ENCODE measurements around the gene ATXN3.
"Not testable (repeated sequence)": the region's sequence is repeated elsewhere in the genome, so short reads cannot be mapped to it uniquely, and the experiment has no call there.

The ATXN3 gene

DNA sequence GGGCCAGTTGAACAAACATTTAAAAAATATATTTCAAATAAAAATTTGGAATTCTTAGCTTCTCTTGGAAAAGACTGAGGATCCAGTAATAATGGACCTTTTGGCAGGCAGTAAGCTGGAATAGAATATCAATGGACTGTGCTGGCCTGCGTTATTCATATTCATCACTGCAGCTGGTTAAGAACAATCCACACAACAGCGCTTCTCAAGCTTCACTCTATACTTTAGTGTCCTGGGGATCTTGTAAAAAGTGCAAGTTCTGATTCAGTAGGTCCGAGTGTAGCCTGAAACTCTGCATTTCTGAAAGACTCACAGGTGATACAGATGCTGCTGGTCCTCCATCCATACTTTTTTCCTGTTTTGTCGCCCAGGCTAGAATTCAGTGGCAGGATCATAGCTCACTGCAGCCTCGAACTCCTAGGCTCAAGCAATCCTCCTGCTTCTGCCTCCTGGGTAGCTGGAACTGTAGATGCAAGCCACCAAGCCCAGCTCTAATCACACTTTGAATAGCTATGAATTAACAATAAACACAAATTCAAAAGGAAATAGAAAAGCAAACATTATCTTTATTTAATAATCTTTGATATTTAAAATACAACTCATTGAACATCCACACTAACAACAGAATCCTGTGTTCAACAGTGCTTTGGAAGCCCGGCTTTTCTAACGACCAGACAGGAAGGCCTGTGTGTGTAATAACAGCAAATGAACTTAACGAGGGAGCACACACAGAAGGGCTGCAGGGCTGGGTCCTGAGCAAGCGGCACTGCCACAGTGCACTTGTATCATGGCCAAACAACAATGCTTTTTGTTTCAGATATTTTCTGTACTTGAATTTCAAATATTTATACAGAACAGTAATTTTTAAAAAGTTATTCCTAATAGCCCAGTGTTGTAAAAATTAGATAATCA is 48.1 kb downstream of the ATXN3 start:
- no peak for DNase-seq

DNA sequence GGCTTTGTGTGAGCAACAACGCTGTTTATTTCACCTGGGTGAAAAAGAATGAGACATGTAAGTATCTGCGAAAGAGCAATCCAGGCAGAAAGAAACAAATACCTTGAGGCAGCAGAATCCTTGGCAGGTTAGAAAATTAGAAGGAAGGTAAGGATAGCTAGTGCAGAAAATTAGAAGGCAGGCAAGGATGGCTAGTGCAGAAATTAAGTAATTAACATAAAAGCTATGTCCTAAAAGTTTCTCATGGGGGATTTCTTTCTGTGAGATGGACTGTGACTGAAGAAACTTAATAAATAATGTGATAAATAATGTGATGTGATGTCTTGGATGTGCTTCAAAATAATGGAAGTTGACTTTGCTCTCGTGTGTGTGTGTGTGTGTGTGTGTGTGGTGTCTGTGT is 56.6 kb downstream of the ATXN3 start:
- DNase-seq: no peak

DNA sequence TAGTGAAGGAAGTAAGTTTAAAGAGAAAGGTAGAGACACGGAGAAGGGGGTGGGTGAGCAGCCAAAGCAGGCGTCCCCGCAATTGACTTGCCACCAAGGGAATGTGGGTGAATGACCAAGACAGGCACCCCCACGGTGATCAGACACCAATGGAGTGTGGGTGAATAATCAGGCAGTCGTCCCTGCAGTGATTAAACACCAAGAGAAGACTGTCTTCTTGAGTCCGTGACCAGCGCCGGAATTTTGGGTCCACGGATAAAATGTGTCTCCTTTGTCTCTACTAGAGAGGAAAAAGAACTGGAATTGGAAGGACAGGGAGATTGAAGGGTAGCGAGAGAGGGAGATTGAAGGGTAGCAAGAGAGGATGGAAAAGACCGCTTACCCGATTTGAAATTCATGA is 57.2 kb downstream of the ATXN3 start:
- not testable (repeated sequence) for DNase-seq

DNA sequence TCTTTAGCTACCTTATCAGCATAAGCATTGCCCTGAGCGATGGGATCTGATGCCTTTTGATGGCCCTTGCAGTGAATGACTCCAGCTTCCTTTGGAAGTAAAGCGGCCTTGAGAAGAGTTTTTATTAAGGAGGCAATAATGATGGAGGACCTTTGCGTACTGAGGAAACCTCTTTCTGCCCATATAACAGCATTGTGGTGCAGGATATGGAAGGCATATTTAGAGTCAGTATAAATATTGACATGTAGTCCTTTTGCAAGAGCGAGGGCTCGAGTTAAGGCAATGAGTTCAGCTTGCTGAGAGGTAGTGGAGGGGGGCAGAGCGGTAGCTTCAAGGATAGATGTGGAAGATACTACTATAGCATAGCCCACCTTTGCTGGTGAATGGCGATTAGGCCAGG is 60.5 kb downstream of the ATXN3 start:
- not testable (repeated sequence) for DNase-seq

DNA sequence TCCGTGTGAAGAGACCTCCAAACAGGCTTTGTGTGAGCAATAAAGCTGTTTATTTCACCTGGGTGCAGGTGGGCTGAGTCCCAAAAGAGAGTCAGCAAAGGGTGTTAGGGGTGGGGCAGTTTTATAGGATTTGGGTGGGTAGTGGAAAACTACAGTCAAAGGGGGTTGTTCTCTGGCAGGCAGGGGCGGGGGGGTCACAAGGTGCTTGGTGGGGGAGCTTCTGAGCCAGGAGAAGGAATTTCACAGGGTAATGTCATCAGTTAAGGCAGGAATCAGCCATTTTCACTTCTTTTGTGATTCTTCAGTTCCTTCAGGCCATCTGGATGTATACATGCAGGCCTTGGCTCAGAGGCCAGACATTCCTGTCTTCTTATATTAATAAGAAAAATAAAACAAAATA is 64.6 kb downstream of the ATXN3 start:
- not testable (repeated sequence) for DNase-seq

DNA sequence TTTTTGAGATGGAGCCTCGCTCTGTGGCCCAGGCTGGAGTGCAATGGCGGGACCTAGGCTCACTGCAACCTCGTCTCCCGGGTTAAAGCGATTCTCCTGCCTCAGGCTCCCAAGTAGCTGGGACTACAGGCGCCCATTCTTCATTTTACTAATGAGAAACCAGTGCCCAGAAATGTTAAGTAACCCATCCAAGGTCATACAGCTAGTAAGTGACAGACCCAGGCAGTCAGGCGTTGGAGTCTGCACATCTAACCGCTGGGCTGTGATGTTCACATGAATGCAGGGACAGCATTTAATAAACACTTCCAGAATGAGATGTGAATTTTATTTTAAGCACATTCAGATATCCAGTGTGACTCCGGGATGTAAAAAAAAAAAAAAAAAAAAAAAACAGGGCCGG is 65.2 kb downstream of the ATXN3 start:
- DNase-seq: no peak

DNA sequence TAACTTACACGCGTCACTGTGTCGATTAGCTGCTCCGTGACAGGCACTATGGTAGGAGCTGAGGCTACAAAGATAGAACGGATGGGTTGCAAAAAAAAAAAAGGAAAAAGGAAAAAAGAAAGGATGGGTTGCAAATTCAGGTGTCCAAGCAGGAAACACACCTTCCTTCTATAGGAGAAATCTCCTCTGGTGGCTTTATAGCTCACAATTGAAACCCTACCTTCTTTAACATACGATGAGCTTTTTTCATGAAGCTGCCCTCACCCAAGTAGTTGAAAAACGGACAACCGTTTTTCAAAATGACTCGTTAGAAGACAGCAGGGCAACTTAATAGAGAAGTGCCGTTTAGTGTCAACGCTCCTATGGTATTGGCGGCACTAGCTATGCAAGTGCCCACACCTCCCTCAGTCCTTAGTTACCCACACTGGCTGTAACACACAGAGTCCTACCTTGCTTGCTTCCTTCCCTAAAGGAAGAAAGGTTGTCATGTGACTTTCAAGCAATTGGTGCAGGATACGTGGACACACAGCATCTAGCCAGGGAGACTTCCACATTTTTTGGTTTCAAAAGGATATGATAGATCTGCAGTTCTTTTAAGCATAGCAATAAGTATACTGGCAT is 65.8 kb downstream of the ATXN3 start:
- DNase-seq: peak; percentile 31

DNA sequence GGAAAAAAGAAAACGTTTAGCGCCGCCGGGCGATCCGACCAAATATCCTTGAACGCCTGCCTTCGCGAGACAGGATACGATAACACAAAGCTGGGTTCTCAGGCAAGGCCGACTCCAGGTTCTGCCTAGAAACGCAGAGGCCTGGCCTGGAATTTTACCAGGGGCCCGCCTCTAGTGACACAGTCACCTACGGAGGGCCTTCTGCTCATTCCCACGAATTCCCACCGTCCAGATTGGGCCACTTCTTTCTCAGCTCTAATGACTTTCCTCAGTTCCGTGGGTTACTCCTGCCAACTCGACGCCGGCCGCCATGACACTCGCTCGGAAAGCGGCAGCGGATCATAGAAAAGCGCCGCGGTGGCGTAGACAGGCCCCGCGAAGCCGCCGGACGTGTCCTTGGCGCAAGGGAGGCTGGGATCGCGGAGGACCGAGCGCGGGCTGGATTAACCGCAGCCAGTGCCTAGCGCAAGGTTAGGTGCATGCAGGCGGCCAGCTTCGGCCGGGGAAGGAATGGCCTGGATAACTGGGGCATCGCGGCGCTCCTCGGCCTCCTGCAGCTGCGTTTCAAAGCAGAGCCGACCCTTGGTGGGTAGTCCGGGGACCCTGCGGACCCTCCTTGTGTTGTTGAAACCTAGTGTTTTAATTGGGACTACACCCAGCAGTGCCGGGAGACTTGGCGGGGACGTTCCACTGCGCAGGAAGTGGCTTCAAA is 66.5 kb downstream of the ATXN3 start, which contains the start of gene TRIP11:
TSS of gene TRIP11 (minus strand) at position 341 of the 712 bp plus-strand sequence. CDS start 374 bp downstream, outside the sequence.
- peak; percentile 87 for DNase-seq

DNA sequence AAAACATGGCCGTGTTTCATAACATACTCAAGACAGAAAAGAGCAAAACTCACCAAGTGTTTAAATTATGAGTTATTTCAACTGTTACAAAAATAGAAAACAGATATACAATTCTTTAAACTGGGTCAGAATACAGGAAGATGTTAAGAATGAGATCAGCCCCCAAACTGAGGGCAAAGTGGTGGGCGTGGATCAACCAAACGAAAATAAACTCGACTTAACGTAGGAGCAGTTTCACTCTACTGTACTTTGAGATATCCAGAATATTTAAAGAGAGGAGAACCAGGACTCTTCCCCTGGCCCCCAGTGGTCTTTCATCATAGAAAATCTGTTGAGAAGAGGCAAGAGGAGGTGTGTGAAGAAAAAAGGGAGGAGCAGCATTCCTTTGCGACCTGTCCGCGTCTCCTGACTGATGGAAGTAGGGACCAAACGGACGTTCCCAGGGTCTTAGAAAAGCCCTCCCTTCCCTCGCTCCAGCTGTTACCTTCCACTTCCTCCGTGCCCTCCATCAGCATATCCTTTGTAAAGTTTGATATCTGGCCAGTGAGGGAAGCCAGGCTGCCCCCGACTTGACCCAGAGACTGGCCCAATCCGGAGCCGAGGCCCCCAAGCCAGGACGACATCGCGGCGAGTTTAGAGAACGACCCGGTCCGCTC is 67.2 kb downstream of the ATXN3 start:
- peak; percentile 81 for DNase-seq

DNA sequence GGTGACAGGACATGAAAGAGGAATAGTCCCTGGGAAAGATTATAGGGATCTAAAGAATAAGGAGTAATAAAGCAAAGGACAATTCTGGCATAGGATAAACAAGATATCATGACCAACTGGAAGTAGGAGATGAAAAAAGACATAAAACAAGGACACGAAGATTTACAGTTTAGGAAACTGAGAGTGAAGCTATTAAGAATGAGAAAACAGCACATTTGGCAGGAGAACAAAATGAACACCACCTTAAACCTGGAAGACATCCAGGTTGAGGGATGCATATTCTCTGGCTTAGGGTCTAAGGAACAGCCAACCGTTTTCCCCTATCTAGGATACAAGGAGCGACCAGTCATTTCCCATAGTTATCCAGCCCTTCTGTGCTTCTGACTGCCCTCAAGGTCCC is 68.4 kb downstream of the ATXN3 start:
- no peak for DNase-seq

DNA sequence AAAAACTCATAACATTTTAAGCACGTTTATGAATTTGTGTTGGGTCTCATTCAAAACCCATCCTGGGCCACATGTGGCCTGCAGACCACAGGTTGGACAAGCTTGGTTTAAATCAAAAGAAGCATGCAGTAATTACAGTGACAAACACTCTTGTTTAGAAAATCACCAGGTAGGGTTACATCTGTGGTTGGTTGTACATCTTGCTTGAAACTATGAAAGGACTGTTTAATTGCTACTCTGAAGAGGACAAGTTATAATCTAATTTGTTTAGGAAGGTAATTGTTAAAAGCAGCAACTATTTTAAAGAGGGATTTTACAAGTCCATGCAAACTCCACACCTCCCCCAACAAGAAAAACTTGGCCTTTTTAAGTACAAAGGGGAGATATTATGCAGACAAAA is 70.5 kb downstream of the ATXN3 start:
- peak; percentile 20 for DNase-seq

DNA sequence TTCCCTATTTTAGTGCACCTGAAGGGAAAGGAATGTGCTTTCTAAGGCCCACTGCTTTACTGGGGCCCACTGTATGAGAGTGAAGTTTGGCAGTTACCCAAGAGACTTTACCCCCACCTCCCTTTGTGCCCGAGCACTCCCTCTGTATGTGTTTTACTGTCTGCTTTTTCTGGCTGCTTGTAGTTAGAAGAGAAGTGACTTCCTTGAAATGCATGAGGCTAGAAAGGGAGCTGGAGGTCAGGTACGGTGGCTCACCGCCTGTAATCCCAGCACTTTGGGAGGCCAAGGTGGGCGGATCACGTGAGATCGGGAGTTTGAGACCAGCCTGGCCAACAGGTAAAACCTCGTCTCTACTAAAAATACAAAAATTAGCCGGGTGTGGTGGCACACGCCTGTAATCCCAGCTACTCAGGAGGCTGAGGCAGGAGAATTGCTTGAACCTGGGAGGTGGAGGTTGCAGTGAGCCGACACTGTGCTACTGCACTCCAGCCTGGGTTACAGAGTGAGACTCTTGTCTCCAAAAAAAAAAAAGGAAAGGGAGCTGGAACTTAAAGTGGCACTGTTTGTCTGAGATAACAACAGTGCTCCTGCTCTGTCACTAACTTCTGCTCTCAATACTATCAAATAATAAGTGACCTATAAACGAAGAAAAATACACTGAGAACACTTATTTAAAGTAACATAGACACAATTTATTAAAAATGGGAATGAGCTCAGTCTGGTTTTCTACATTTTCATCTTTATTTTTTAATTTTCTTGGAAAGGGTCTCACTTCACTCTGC is 72.3 kb downstream of the ATXN3 start:
- no peak for DNase-seq

DNA sequence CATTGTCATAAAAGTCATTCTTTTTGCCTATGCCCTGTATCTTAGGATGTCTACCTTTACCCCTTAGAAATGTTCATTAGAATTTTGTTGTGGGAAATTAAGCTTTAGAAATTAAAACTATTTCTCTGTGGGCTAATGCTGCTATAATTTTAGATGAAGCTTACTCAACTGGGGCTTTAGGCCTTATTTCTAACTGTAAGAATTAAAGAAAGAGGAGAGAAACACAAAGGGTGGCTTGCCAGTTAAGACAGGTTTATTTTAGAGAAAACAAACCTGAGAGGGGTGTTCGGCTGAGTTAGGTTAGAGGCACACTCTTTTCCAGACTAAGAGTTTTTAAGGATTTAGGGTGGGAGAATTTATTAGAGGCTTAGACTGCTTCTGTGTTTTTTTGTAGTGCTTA is 72.9 kb downstream of the ATXN3 start:
- DNase-seq: no peak

DNA sequence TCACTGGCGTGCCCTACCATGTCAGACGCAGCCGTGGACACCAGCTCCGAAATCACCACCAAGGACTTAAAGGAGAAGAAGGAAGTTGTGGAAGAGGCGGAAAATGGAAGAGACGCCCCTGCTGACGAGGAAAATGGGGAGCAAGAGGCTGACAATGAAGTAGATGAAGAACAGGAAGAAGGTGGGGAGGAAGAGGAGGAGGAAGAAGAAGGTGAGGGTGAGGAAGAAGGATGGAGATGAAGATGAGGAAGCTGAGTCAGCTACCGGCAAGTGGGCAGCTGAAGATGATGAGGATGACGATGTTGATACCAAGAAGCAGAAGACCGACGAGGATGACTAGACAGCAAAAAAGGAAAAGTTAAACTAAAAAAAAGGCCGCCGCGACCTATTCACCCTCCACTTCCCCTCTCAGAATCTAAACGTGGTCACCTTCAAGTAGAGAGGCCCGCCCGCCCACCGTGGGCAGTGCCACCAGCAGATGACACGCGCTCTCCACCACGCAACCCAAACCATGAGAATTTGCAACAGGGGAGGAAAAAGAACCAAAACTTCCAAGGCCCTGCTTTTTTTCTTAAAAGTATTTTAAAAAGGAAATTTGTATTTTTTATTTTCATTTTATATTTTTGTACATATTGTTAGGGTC is 79.7 kb downstream of the ATXN3 start:
- no peak for DNase-seq

DNA sequence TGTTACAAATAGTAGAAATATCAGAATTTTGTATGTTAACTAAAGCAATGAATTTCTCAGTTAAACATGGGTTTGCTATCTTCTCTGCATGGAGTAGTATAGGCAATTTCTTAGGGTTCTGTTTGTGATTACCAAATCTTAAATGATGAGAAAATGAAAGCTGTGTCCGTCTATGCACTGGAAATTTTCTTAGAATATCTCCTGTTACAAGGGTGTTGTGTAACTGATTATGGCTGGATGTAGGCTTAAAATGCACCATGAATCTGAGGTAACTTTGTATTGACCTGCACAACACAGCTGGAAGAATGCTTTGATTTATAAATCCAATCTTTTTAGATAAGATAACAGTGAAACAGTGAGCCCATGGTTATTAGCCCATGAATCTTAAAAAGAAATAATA is 84.3 kb downstream of the ATXN3 start:
- DNase-seq: no peak

DNA sequence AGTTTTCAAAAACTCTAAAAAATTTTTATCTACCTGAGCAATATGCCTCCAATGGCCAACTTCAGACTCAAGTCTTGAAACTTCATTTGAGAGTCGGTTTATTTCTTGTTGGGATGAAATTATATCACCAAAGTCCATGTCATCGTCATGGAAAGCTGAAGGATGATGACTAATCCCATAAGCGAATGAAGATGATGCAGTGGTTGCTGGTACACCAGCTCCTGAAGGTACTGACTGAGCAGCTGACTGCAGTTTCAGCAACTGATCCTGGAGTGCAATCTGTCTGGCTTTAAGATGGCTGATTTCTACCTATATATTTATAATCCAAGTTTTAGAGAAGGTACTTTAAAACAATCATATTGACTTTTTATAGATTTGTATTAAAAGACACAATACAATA is 84.9 kb downstream of the ATXN3 start:
- no peak for DNase-seq

DNA sequence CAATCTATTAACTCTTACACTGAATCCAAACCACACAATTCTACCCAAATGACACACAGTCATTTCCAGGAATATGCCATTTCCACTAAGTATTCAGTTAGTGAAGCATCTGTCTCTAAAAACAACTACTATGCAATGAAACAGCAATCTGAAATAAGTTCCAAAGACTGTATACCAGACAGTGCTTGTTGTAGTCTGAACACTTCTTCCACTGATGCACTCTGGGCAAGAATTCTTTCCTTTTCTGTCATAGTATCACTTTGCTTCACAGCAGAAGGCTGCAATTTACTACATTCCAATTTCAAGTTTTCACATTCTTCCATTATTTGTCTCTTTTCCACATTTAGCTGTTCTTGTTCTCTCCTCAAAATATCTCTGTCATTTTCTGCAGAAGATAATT is 92.3 kb downstream of the ATXN3 start:
- no peak for DNase-seq

DNA sequence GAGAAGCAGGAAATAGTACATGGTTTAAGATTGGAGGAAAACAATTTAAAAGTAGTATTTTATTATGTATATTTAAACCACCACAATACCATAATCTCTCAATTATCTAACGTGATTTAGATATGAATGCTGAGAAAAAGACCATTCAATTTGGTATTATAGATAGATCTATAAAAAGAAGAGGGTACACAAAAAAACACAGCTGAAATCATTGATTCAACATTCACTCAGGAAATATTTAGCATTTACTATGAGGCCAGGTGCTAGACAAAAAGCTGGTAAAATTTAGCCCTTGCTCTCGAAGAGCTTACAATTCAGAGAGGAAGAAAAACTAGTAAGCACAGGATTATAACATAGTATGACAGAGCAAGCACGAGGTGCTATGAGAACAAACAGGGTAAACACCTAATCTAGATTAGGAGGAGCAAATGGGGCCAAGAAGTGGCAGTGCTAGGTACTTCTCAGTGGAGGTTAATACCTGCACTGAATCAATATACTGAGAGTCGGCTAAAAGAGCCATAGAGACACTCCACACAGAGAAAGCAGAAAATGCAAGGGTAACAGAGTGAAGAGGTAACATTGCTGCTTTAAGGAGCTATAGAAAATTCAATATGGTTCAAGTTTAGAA is 94.1 kb downstream of the ATXN3 start:
- DNase-seq: no peak

DNA sequence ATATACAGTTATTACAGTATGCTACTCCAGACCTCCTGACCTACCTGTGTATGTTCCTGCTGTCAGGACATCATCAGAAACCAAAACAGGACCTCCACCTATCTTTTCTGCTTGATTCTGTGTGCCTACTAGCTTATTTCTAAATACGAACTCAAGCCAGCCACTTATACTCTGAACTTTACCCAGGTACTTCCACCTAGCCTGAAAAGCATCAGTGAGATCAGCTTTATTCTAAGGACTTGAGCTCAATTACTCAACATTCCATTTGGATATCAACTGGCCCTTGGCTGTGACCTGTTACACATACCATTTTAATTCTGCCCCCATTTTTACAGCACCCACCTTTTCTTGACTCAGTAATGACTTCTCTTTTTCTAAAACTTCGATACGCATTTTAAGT is 95.7 kb downstream of the ATXN3 start:
- DNase-seq: no peak

DNA sequence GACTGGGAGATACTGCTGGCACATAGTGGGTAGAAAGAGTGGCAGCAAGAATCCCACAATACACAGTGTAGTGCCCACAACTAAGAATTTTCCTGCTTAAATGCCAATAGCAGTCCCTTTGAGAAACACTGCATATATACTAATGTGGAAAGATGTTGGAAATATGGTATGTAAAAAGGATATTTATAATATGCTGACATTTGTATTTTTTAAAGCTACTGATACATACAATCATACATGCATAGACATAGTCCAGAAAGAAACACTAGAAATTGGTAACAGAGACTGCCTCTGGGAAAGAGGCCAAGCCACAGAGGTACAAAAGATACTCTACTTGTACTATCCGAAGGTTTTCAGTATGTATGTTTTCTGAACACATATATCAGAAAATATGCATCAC is 96.8 kb downstream of the ATXN3 start:
- no peak for DNase-seq

All from NCI-H1105 treated with DMSO at 0.1 percent for 48 hours (cell line).